K562 (cell line): ENCODE data around the gene EMC1. TPM values are rescaled to one million over a fixed set of nuclear protein-coding genes. Genes with fewer than 3 reads are reported as not detected.

ENCODE experiments used
- AFF4 ChIP-seq: sonication (generic); formaldehyde crosslinking; IDR thresholded peaks from 2 replicates; pipeline ENCODE4 v1.8.0; 2023; ENCODE audit warnings: mild to moderate bottlenecking, missing genetic modification reagents
- ARID3A ChIP-seq: IDR thresholded peaks from 2 replicates; pipeline ENCODE4 v1.6.1; 2012; ENCODE audit warnings: low read depth, low read length, improper control_type of control experiment, borderline replicate concordance
- BCOR ChIP-seq: fragments of 450-650 bp; IDR thresholded peaks from 2 replicates; pipeline ENCODE4 v1.6.1; 2016
- COPS2 ChIP-seq: fragments of 450-650 bp; conservative IDR thresholded peaks from 2 replicates; pipeline ENCODE4 v1.6.1; 2016; ENCODE audit warnings: mild to moderate bottlenecking, moderate library complexity
- DACH1 ChIP-seq: fragments of 450-650 bp; IDR thresholded peaks from 2 replicates; pipeline ENCODE4 v1.6.1; 2018; ENCODE audit not compliant: partially characterized antibody
- EP300 ChIP-seq: IDR thresholded peaks from 2 replicates; pipeline ENCODE4 v1.6.1; 2012; ENCODE audit warnings: low read length, improper control_type of control experiment
- NCOA2 ChIP-seq, 2 experiments: fragments of 450-650 bp; IDR thresholded peaks; 2 replicates each; pipeline ENCODE4 v1.6.1; 2018; ENCODE audit warnings: mild to moderate bottlenecking in 2 of 2, moderate library complexity in 1 of 2; ENCODE audit not compliant: partially characterized antibody in 2 of 2
- RREB1 ChIP-seq: fragments of 250-450 bp; sonication (Bioruptor Pico); IDR thresholded peaks from 2 replicates; pipeline ENCODE4 v1.4.0; 2020
- TCF7 ChIP-seq: sonication (generic); IDR thresholded peaks from 2 replicates; pipeline ENCODE4 v1.6.1; 2016; ENCODE audit warnings: antibody characterized with exemption, borderline replicate concordance
- TOE1 ChIP-seq, 2 experiments: fragments of 450-650 bp in 1 of 2; sonication (generic) in 1 of 2; formaldehyde crosslinking in 1 of 2; IDR thresholded peaks; 2 replicates each; pipeline versions ENCODE4 v1.7.1 to v1.8.0; 2016 to 2022; ENCODE audit warnings: borderline replicate concordance in 2 of 2, mild to moderate bottlenecking in 2 of 2, antibody characterized with exemption in 1 of 2, inconsistent platforms in 1 of 2, low read depth in 1 of 2, missing genetic modification reagents in 1 of 2, moderate library complexity in 1 of 2
- ZNF507 ChIP-seq: conservative IDR thresholded peaks from 2 replicates; pipeline ENCODE4 v1.6.1; 2017; ENCODE audit warnings: missing genetic modification characterization, missing compliant biosample characterization
- ZNF696 ChIP-seq: fragments of 250-450 bp; sonication (Bioruptor Pico); conservative IDR thresholded peaks from 2 replicates; pipeline ENCODE4 v1.4.0; 2020; ENCODE audit warnings: mild to moderate bottlenecking, moderate library complexity
- polyA plus RNA-seq, 8 experiments: library from polyadenylated mRNA; depleted of rRNA in 4 of 8; stranded (reverse) in 5 of 8; unstranded in 3 of 8; fragments of >200 nt; fragmentation: Nextera tagmentation in 2 of 8; fragmentation: Illumina TruSeq in 1 of 8; extraction: Ambion mirVana in 2 of 8; extraction: Trizol in 1 of 8; gene quantifications; 2 replicates each; pipeline versions ENCODE4 v1.2.1 to v1.2.3, GENCODE V29; 2011 to 2014; ENCODE audit warnings: inconsistent platforms in 1 of 8, missing spikeins in 1 of 8
- total RNA-seq, 7 experiments: library from RNA; depleted of rRNA in 6 of 7; stranded (reverse); fragments of >200 nt in 6 of 7; fragmentation: Illumina TruSeq in 2 of 7; extraction: Trizol in 2 of 7; gene quantifications; 2 replicates each; pipeline versions ENCODE4 v1.2.1 to v1.2.3, GENCODE V29; 2011 to 2021; ENCODE audit warnings: low replicate concordance in 1 of 7

EMC1 gene
- total and polyA plus RNA-seq, 9 of the 15 experiments (the other 6 are each of a cell fraction or from before 2014, with no cell fraction given): 17.8 to 88.2 (median 37.4) TPM

- no peak for TF ChIP-seq ZNF507 (tag)
- peak; percentile 64; the same call in 1 of the 2 replicates for TF ChIP-seq EP300
- TF ChIP-seq NCOA2 (IDR thresholded peaks at IDR 0.05; ENCODE audit: partially characterized antibody in 2 of 2): no peak
- no peak for TF ChIP-seq RREB1 (CRISPR knock-in tag)
- peak; percentile 88 for TF ChIP-seq DACH1
- TF ChIP-seq TOE1 (IDR thresholded peaks at IDR 0.05; ENCODE audit: borderline replicate concordance): peak; percentile 41
- no peak; the same call in 1 of the 2 replicates for TF ChIP-seq TOE1 (CRISPR knock-in tag; IDR thresholded peaks at IDR 0.05; ENCODE audit: borderline replicate concordance, low read depth)
- 0 out of 2 replicates have a peak, but pooled peaks have one; percentile 55 for TF ChIP-seq TCF7
- no peak for TF ChIP-seq COPS2
- TF ChIP-seq AFF4 (CRISPR knock-in tag): 0 out of 2 replicates have a peak, but pooled peaks have one; percentile 60
- TF ChIP-seq ZNF696 (CRISPR knock-in tag): no peak
- TF ChIP-seq BCOR: no peak
- TF ChIP-seq ARID3A: no peak
These were observed 41.1 kb downstream of the EMC1 start, which contains the start of gene UBR4 (continued) for GRCh38 chr1:19209990-19210771.
